Measurements from ENCODE around the gene CTSD.

DNA sequence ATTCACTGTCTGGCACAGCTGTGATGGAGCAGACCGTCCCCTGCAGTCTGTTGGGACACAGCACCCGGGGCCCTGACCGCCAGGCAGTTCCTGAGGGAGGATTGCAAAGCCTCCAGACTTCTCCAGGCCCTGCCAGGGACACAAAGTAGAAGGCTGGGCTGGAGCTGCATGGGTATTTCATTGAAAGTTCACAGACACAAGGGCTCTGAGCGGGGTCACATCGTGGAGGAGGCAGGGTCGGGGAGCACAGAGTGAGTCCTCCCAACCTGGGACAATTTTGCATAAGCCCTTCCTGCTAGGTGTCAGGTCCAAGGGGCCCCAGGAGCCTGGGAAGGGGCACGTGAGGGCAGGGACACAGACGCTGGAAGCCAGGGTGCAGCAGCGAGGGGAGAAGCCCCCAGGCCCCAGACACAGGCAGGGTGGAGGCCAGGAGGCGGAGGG is 29.1 kb downstream of the CTSD start:
- TF ChIP-seq CEBPB (IDR thresholded peaks at IDR 0.05) = no peak
- TF ChIP-seq, protein P1, sequence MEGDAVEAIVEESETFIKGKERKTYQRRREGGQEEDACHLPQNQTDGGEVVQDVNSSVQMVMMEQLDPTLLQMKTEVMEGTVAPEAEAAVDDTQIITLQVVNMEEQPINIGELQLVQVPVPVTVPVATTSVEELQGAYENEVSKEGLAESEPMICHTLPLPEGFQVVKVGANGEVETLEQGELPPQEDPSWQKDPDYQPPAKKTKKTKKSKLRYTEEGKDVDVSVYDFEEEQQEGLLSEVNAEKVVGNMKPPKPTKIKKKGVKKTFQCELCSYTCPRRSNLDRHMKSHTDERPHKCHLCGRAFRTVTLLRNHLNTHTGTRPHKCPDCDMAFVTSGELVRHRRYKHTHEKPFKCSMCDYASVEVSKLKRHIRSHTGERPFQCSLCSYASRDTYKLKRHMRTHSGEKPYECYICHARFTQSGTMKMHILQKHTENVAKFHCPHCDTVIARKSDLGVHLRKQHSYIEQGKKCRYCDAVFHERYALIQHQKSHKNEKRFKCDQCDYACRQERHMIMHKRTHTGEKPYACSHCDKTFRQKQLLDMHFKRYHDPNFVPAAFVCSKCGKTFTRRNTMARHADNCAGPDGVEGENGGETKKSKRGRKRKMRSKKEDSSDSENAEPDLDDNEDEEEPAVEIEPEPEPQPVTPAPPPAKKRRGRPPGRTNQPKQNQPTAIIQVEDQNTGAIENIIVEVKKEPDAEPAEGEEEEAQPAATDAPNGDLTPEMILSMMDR (IDR thresholded peaks at IDR 0.05) = no peak
- no peak for TF ChIP-seq CBX2 (IDR thresholded peaks at IDR 0.05; ENCODE audit: borderline replicate concordance, low read depth)
- TF ChIP-seq, protein P2, sequence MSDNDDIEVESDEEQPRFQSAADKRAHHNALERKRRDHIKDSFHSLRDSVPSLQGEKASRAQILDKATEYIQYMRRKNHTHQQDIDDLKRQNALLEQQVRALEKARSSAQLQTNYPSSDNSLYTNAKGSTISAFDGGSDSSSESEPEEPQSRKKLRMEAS (IDR thresholded peaks at IDR 0.05) = no peak
- TF ChIP-seq NFE2L2 (conservative IDR thresholded peaks at IDR 0.05; ENCODE audit: low read length) = no peak
- TF ChIP-seq JUNB (IDR thresholded peaks at IDR 0.05) = no peak
- no peak for TF ChIP-seq MAZ (IDR thresholded peaks at IDR 0.05; ENCODE audit: borderline replicate concordance, low read depth, low read length)
- no peak for TF ChIP-seq BHLHE40 (IDR thresholded peaks at IDR 0.05; ENCODE audit: low read depth, low read length)
- no peak for TF ChIP-seq POLR2A (IDR thresholded peaks at IDR 0.05; ENCODE audit: low read length)

All from A549 (cell line).